HEK293 (cell line): Measurements from ENCODE around the gene TBC1D22A.
"Not testable (repeated sequence)": the region's sequence is repeated elsewhere in the genome, so short reads cannot be mapped to it uniquely, and the experiment has no call there.

ENCODE experiments used
- CTCF ChIA-PET: fragments of 350-600 bp; formaldehyde crosslinking; extraction: SDS; loops from one replicate; lab custom pipeline; 2021; ENCODE audit warnings: antibody characterized with exemption; lab: Yijun Ruan, JAX
- POLR2A ChIA-PET: fragments of 300-600 bp; formaldehyde crosslinking; extraction: SDS; loops from one replicate; lab custom pipeline; 2020; ENCODE audit warnings: antibody characterized with exemption, inconsistent platforms; lab: Yijun Ruan, JAX
- H3K27ac ChIP-seq: fragments of 200-500 bp; sonication (Bioruptor generic); 2 replicates; pipeline ENCODE4 v1.5.1; 2014; ENCODE audit warnings: low read depth, low read length, control low read depth, inconsistent platforms; ENCODE audit errors: extremely low read depth
- H3K36me3 ChIP-seq, 2 experiments: fragments of 200-500 bp in 1 of 2; sonication (Bioruptor generic) in 1 of 2; 1 replicate in 1 of 2; 2 replicates in 1 of 2; pipeline ENCODE4 v1.5.1; 2014 to 2017; ENCODE audit warnings: inconsistent platforms in 2 of 2, low read length in 2 of 2; ENCODE audit not compliant: control insufficient read depth in 2 of 2, insufficient read depth in 1 of 2
- H3K4me1 ChIP-seq: fragments of 200-500 bp; sonication (Bioruptor generic); 2 replicates; pipeline ENCODE4 v1.5.1; 2014; ENCODE audit warnings: mild to moderate bottlenecking, low read length, inconsistent platforms; ENCODE audit not compliant: control insufficient read depth, insufficient read depth
- H3K4me3 ChIP-seq: 2 replicates; pipeline ENCODE4 v1.5.1; 2011; ENCODE audit warnings: low read depth, mild to moderate bottlenecking, control low read depth, low read length, moderate library complexity
- H3K9me3 ChIP-seq: fragments of 200-500 bp; sonication (Bioruptor generic); 2 replicates; pipeline ENCODE4 v1.5.1; 2014; ENCODE audit warnings: low read depth, low read length, inconsistent platforms; ENCODE audit not compliant: control insufficient read depth, insufficient read depth
- EGR2 ChIP-seq: fragments of 450-650 bp; formaldehyde crosslinking; IDR thresholded peaks from 2 replicates; pipeline ENCODE4 v1.5.1; 2016; ENCODE audit warnings: low read depth, missing biosample characterization, missing genetic modification characterization
- HOXD13 ChIP-seq: sonication (generic); formaldehyde crosslinking; IDR thresholded peaks from 2 replicates; pipeline ENCODE4 v1.8.0; 2022; ENCODE audit warnings: missing genetic modification reagents, borderline replicate concordance
- PRDM1 ChIP-seq: fragments of 450-650 bp; formaldehyde crosslinking; IDR thresholded peaks from 2 replicates; pipeline ENCODE4; 2016; ENCODE audit warnings: missing biosample characterization, missing genetic modification characterization
- SETDB1 ChIP-seq: IDR thresholded peaks from one replicate; pipeline ENCODE4 v1.6.1; 2017; ENCODE audit warnings: mild to moderate bottlenecking, low read length, moderate library complexity, mixed read lengths; ENCODE audit not compliant: insufficient read length
- TRIM28 ChIP-seq: IDR thresholded peaks from 2 replicates; pipeline ENCODE4 v1.6.1; 2011; ENCODE audit warnings: low read length, control low read depth, borderline replicate concordance
- YY1 ChIP-seq: fragments of 450-650 bp; formaldehyde crosslinking; IDR thresholded peaks from 2 replicates; pipeline ENCODE4 v1.5.1; 2018; ENCODE audit warnings: missing biosample characterization, missing genetic modification characterization
- ZBTB44 ChIP-seq: fragments of 450-650 bp; IDR thresholded peaks from 2 replicates; pipeline ENCODE4 v1.5.1; 2018; ENCODE audit warnings: missing biosample characterization, mild to moderate bottlenecking, missing genetic modification characterization
- ZFHX2 ChIP-seq: fragments of 450-650 bp; formaldehyde crosslinking; conservative IDR thresholded peaks from 2 replicates; pipeline ENCODE4 v1.5.1; 2016; ENCODE audit warnings: missing biosample characterization, missing genetic modification characterization
- ZFP41 ChIP-seq: fragments of 450-650 bp; formaldehyde crosslinking; IDR thresholded peaks from 2 replicates; pipeline ENCODE4 v1.5.1; 2016; ENCODE audit warnings: missing biosample characterization, missing genetic modification characterization, borderline replicate concordance
- ZIC2 ChIP-seq: fragments of 450-650 bp; formaldehyde crosslinking; IDR thresholded peaks from 2 replicates; pipeline ENCODE4 v1.5.1; 2016; ENCODE audit warnings: missing biosample characterization, missing genetic modification characterization
- ZNF112 ChIP-seq: fragments of 450-650 bp; formaldehyde crosslinking; IDR thresholded peaks from 2 replicates; pipeline ENCODE4 v1.5.0; 2017; ENCODE audit warnings: missing biosample characterization, missing genetic modification characterization
- ZNF114 ChIP-seq: fragments of 450-650 bp; formaldehyde crosslinking; IDR thresholded peaks from 2 replicates; pipeline ENCODE4 v1.5.0; 2017; ENCODE audit warnings: missing biosample characterization, missing genetic modification characterization
- ZNF121 ChIP-seq: fragments of 450-650 bp; formaldehyde crosslinking; IDR thresholded peaks from 2 replicates; pipeline ENCODE4 v1.5.1; 2016; ENCODE audit warnings: missing biosample characterization, missing genetic modification characterization
- ZNF146 ChIP-seq: fragments of 450-650 bp; formaldehyde crosslinking; IDR thresholded peaks from 2 replicates; pipeline ENCODE4 v1.5.1; 2016; ENCODE audit warnings: missing biosample characterization, missing genetic modification characterization
- ZNF221 ChIP-seq: fragments of 450-650 bp; formaldehyde crosslinking; IDR thresholded peaks from 2 replicates; pipeline ENCODE4 v1.5.1; 2017; ENCODE audit warnings: missing biosample characterization, missing genetic modification characterization, borderline replicate concordance
- ZNF23 ChIP-seq: fragments of 450-650 bp; formaldehyde crosslinking; IDR thresholded peaks from 2 replicates; pipeline ENCODE4 v1.5.1; 2016; ENCODE audit warnings: missing biosample characterization, missing genetic modification characterization, borderline replicate concordance
- ZNF366 ChIP-seq: fragments of 450-650 bp; formaldehyde crosslinking; conservative IDR thresholded peaks from 2 replicates; pipeline ENCODE4 v1.5.1; 2016; ENCODE audit warnings: missing biosample characterization, missing genetic modification characterization
- ZNF473 ChIP-seq: fragments of 450-650 bp; formaldehyde crosslinking; IDR thresholded peaks from 2 replicates; pipeline ENCODE4 v1.5.1; 2017; ENCODE audit warnings: missing biosample characterization, missing genetic modification characterization
- ZNF510 ChIP-seq: fragments of 450-650 bp; formaldehyde crosslinking; IDR thresholded peaks from 2 replicates; pipeline ENCODE4 v1.5.1; 2018; ENCODE audit warnings: mild to moderate bottlenecking, missing genetic modification characterization, missing biosample characterization; ENCODE audit not compliant: insufficient replicate concordance
- ZNF548 ChIP-seq: fragments of 450-650 bp; formaldehyde crosslinking; IDR thresholded peaks from 2 replicates; pipeline ENCODE4 v1.5.1; 2016; ENCODE audit warnings: missing biosample characterization, missing genetic modification characterization
- ZNF629 ChIP-seq: fragments of 450-650 bp; formaldehyde crosslinking; IDR thresholded peaks from 2 replicates; pipeline ENCODE4 v1.5.1; 2017; ENCODE audit warnings: missing biosample characterization, missing genetic modification characterization
- ZNF658 ChIP-seq: fragments of 450-650 bp; formaldehyde crosslinking; IDR thresholded peaks from 2 replicates; pipeline ENCODE4; 2016; ENCODE audit warnings: missing biosample characterization, missing genetic modification characterization
- ZNF670 ChIP-seq: fragments of 450-650 bp; formaldehyde crosslinking; IDR thresholded peaks from 2 replicates; pipeline ENCODE4 v1.5.1; 2016; ENCODE audit warnings: missing biosample characterization, missing genetic modification characterization, low read depth
- ZNF677 ChIP-seq: fragments of 450-650 bp; IDR thresholded peaks from 2 replicates; pipeline ENCODE4 v1.5.0; 2018; ENCODE audit warnings: missing biosample characterization, mild to moderate bottlenecking, missing genetic modification characterization, moderate library complexity
- TF ChIP-seq, protein P1 (sequence below): fragments of 450-650 bp; formaldehyde crosslinking; IDR thresholded peaks from 2 replicates; pipeline ENCODE4 v1.5.1; 2017; ENCODE audit warnings: missing biosample characterization, missing genetic modification characterization

The TBC1D22A gene

DNA sequence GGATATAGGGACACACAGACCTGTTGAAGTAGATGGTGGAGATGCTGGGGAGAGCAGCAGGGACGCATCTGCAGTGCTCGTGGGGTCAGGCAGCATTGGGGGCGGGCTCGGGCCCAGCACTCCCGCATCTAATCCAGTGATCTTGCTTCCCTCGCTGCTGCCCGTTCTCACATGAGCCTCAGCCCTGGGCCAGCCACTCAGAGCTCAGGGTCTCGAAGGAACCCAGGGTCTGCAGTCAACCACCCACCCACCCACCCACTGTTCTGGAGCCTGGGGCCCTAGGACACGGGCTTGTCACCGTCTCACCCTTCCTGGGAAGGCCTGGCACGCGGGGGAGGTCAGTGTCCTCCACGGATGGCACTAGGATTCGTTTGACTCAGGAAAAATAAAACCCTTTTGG, 406.0 kb downstream of the TBC1D22A start:
- TF ChIP-seq ZNF112 (tag by site-specific recombination) (no peak), ZBTB44 (tag by site-specific recombination) (no peak), ZNF658 (tag by site-specific recombination) (no peak), ZNF473 (tag by site-specific recombination) (no peak)

DNA sequence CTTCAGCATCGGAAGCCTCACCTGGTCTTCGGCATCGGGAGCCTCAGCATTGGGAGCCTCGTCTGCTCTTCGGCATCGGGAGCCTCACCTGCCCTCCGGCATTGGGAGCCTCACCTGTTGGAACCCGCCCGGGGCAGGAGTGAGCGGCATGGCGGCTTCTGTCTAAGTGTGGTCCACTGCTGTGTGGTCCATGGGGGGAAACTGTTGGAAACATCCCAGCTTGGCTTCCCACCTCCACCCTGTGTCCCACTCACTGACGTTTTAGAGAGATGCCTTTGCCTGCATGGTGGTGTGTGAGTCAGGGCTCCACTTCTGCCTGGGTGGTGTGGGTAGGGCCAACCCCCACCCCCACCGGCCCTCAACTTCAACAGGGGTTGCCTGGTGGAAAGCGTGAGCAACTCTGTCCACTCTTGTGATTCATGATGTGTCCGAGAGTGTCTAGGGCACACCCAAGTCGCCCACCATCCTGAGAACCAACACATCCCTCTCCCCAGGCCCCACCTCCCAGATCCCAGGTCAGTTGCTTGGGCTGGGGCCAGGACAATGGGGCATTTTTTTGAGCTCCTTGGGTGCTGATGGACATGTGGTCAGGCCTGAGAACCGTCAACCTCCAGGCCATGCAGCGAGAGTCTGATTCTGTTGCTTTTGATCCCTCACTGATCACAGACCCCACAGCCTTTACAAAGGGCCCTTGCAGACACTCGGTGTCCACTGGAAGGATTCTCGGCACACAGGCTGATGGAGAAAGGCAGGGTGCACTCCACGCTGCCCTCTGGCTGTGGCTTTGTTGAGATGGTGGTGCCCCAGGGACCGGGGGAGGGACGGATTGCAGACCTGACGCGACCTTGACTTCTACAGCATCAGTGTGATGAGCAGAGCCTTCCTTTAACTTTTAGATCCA, 406.7 kb downstream of the TBC1D22A start:
- Histone ChIP-seq H3K36me3 (no peaks in the 10 kb centered on the region), H3K9me3 (no peaks in the 10 kb centered on the region), H3K27ac (no peak overlapping the region), H3K4me3 (no peak overlapping the region), H3K4me1 (no peaks in the 10 kb centered on the region)
- ChIA-PET POLR2A (no interaction called here), CTCF (interaction anchor here (0.6 kb wide), 1 partner anchor 370 kb away, joined by 3 read pairs; no protein-coding TSS in a partner anchor)
- TF ChIP-seq ZFHX2 (tag by site-specific recombination) (0 out of 2 replicates have a peak, but pooled peaks have one; percentile 12), ZNF677 (tag by site-specific recombination) (no peak), EGR2 (tag by site-specific recombination) (peak; percentile 57)

More for the DNA sequence above, 406.0 kb downstream of the TBC1D22A start:
- H3K27ac ChIP-seq = no peak overlapping the region
- POLR2A ChIA-PET = no interaction called here
- no peak overlapping the region for H3K4me3 ChIP-seq
- no peaks in the 10 kb centered on the region for H3K9me3 ChIP-seq
- no peaks in the 10 kb centered on the region for H3K4me1 ChIP-seq
- H3K36me3 ChIP-seq = no peaks in the 10 kb centered on the region
- CTCF ChIA-PET = no interaction called here

- no peak overlapping the region for H3K4me3 ChIP-seq
- H3K27ac ChIP-seq = no peak overlapping the region
- no peaks in the 10 kb centered on the region for H3K9me3 ChIP-seq
- POLR2A ChIA-PET = no interaction called here
- CTCF ChIA-PET = interaction anchor here (0.6 kb wide), 1 partner anchor 371 kb away, joined by 3 read pairs; no protein-coding TSS in a partner anchor
- no peak for TF ChIP-seq ZNF114 (tag by site-specific recombination)
- no peak for TF ChIP-seq ZIC2
- no peak for TF ChIP-seq TRIM28
- no peak for TF ChIP-seq PRDM1 (tag by site-specific recombination)
- no peak for TF ChIP-seq ZNF23 (tag by site-specific recombination)
- no peak for TF ChIP-seq ZNF629 (tag by site-specific recombination)
- no peak for TF ChIP-seq ZNF221 (tag by site-specific recombination)
- no peak for TF ChIP-seq ZNF366
- no peak for TF ChIP-seq ZNF548 (tag by site-specific recombination)
- TF ChIP-seq ZNF510 (tag by site-specific recombination) = no peak
- TF ChIP-seq SETDB1 = no peak
- no peak for TF ChIP-seq ZNF146 (tag by site-specific recombination)
- TF ChIP-seq YY1 (tag by site-specific recombination) = no peak
- no peak for TF ChIP-seq ZNF121 (tag by site-specific recombination)
- TF ChIP-seq, protein P1, sequence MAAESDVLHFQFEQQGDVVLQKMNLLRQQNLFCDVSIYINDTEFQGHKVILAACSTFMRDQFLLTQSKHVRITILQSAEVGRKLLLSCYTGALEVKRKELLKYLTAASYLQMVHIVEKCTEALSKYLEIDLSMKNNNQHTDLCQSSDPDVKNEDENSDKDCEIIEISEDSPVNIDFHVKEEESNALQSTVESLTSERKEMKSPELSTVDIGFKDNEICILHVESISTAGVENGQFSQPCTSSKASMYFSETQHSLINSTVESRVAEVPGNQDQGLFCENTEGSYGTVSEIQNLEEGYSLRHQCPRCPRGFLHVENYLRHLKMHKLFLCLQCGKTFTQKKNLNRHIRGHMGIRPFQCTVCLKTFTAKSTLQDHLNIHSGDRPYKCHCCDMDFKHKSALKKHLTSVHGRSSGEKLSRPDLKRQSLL (tag by site-specific recombination) = no peak
- no peak for TF ChIP-seq ZNF670 (tag by site-specific recombination)
- TF ChIP-seq HOXD13 (CRISPR knock-in tag) = no peak
- TF ChIP-seq ZFP41 (tag by site-specific recombination) = no peak
- TF ChIP-seq, all 188 proteins: peak for 0
- H3K4me1 ChIP-seq = no peaks in the 10 kb centered on the region
- H3K36me3 ChIP-seq = no peaks in the 10 kb centered on the region
Observed at GRCh38 chr22:47169801-47170140, 407.3 kb downstream of the TBC1D22A start.

DNA sequence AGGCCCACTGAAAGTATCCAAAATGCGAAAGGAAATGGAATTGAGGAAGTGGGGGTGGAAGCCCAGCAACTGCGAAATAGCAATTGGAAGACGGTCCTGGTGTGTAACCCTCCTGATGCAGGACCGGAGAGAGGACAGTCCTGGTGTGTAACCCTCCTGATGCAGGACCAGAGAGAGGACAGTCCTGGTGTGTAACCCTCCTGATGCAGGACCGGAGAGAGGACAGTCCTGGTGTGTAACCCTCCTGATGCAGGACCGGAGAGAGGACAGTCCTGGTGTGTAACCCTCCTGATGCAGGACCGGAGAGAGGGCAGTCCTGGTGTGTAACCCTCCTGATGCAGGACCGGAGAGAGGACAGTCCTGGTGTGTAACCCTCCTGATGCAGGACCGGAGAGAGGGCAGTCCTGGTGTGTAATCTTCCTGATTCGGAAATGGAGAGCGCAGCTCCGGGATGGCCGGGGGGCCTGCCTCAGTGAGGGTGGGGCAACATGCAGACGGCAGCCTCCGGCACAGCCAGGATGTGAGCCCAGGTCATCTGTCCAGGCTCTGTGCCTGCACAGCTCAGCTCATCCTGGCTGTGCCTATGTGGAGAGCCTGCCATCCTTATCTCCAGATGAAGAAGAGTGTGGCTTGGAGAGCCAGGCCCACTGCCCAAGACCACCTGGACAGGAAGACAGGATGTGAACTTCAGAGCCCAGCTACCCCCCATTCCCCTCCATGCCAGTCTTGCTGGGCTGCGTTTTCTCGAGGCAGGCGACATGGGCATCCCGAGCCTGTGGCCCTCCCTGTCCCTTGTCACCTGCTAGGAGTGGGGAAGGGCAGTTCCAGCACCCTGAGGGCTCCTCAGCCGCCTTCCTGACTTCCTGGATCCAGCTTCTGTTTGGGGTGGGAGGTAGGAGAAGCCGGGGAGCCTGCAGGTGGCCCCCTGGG, 408.3 kb downstream of the TBC1D22A start:
- H3K36me3 ChIP-seq, H3K27ac ChIP-seq, H3K9me3 ChIP-seq, H3K4me1 ChIP-seq, H3K4me3 ChIP-seq, CTCF ChIA-PET: not testable (repeated sequence)
- POLR2A ChIA-PET = interaction anchor here (0.6 kb wide), 1 partner anchor 1201 kb away, joined by 3 read pairs; no protein-coding TSS in a partner anchor
